Measurements from ENCODE around the gene RUVBL1.

RUVBL1 gene

GRCh38 chr3:128111147-128111546, 12.5 kb downstream of the RUVBL1 start:
- H3K4me3 ChIP-seq (ENCODE audit: low read length), result no peak overlapping the region
- no peaks in the 10 kb centered on the region for H3K9me2 ChIP-seq (replicated peaks; ENCODE audit: control insufficient read depth, low read length)
- H3K79me2 ChIP-seq (ENCODE audit: control insufficient read depth, low read length), result peaks cover 79% of the 10 kb centered on the region
- no peak for TF ChIP-seq EZH2phosphoT487 (IDR thresholded peaks at IDR 0.05; ENCODE audit: borderline replicate concordance, low read length)
- TF ChIP-seq CTCF (IDR thresholded peaks at IDR 0.05; ENCODE audit: low read depth, low read length, poor library complexity, severe bottlenecking), result no peak
- peaks cover 5% of the 10 kb centered on the region; the same call in 1 of the 2 replicates for H4K20me1 ChIP-seq (ENCODE audit: control insufficient read depth, insufficient read depth, low read depth, low read length)
- H3K4me2 ChIP-seq (ENCODE audit: low read length), result no peak overlapping the region
- no peaks in the 10 kb centered on the region for H3F3A ChIP-seq (ENCODE audit: control insufficient read depth, insufficient read depth)
- peaks cover 18% of the 10 kb centered on the region for H3K4me1 ChIP-seq (ENCODE audit: control insufficient read depth, low read length)
- peaks cover 85% of the 10 kb centered on the region for H3K36me3 ChIP-seq (ENCODE audit: control insufficient read depth, low read length)
- no peaks in the 10 kb centered on the region for H3K9me3 ChIP-seq (ENCODE audit: control insufficient read depth, insufficient read depth, low read length)
- H3K27ac ChIP-seq (ENCODE audit: low read depth, low read length), result no peak overlapping the region
- no peaks in the 10 kb centered on the region for H3K27me3 ChIP-seq (ENCODE audit: control insufficient read depth, low read length)

- peaks cover 84% of the 10 kb centered on the region for H3K36me3 ChIP-seq (ENCODE audit: control insufficient read depth, low read length)
- H4K20me1 ChIP-seq (ENCODE audit: control insufficient read depth, insufficient read depth, low read depth, low read length), result peaks cover under 1% of the 10 kb centered on the region; the same call in 1 of the 2 replicates
- no peak overlapping the region for H3K27ac ChIP-seq (ENCODE audit: low read depth, low read length)
Observed at GRCh38 chr3:128107834-128108233, 15.8 kb downstream of the RUVBL1 start.

GRCh38 chr3:128103136-128103676, 20.4 kb downstream of the RUVBL1 start:
- no peaks in the 10 kb centered on the region for H4K20me1 ChIP-seq (ENCODE audit: control insufficient read depth, insufficient read depth, low read depth, low read length)
- peaks cover 96% of the 10 kb centered on the region for H3K36me3 ChIP-seq (ENCODE audit: control insufficient read depth, low read length)
- H3K4me1 ChIP-seq (ENCODE audit: control insufficient read depth, low read length), result no peaks in the 10 kb centered on the region

More at GRCh38 chr3:128107834-128108233, 15.8 kb downstream of the RUVBL1 start:
- H3K9me2 ChIP-seq (replicated peaks; ENCODE audit: control insufficient read depth, low read length), result no peaks in the 10 kb centered on the region
- TF ChIP-seq CTCF (IDR thresholded peaks at IDR 0.05; ENCODE audit: low read depth, low read length, poor library complexity, severe bottlenecking), result no peak
- no peak for TF ChIP-seq EZH2phosphoT487 (IDR thresholded peaks at IDR 0.05; ENCODE audit: borderline replicate concordance, low read length)
- H3K79me2 ChIP-seq (ENCODE audit: control insufficient read depth, low read length), result peaks cover 66% of the 10 kb centered on the region
- H3K4me1 ChIP-seq (ENCODE audit: control insufficient read depth, low read length), result no peaks in the 10 kb centered on the region
- H3K9me3 ChIP-seq (ENCODE audit: control insufficient read depth, insufficient read depth, low read length), result no peaks in the 10 kb centered on the region
- no peaks in the 10 kb centered on the region for H3F3A ChIP-seq (ENCODE audit: control insufficient read depth, insufficient read depth)
- H3K4me3 ChIP-seq (ENCODE audit: low read length), result no peak overlapping the region
- no peak overlapping the region for H3K4me2 ChIP-seq (ENCODE audit: low read length)
- H3K27me3 ChIP-seq (ENCODE audit: control insufficient read depth, low read length), result no peaks in the 10 kb centered on the region

More at GRCh38 chr3:128103136-128103676, 20.4 kb downstream of the RUVBL1 start:
- H3K4me2 ChIP-seq (ENCODE audit: low read length), result no peak overlapping the region
- no peaks in the 10 kb centered on the region for H3K27me3 ChIP-seq (ENCODE audit: control insufficient read depth, low read length)
- no peaks in the 10 kb centered on the region for H3K9me2 ChIP-seq (replicated peaks; ENCODE audit: control insufficient read depth, low read length)
- no peaks in the 10 kb centered on the region for H3K9me3 ChIP-seq (ENCODE audit: control insufficient read depth, insufficient read depth, low read length)
- H3F3A ChIP-seq (ENCODE audit: control insufficient read depth, insufficient read depth), result no peaks in the 10 kb centered on the region
- H3K27ac ChIP-seq (ENCODE audit: low read depth, low read length), result no peak overlapping the region
- no peak overlapping the region for H3K4me3 ChIP-seq (ENCODE audit: low read length)
- peaks cover 37% of the 10 kb centered on the region for H3K79me2 ChIP-seq (ENCODE audit: control insufficient read depth, low read length)
- no peak for TF ChIP-seq CTCF (IDR thresholded peaks at IDR 0.05; ENCODE audit: low read depth, low read length, poor library complexity, severe bottlenecking)
- no peak for TF ChIP-seq EZH2phosphoT487 (IDR thresholded peaks at IDR 0.05; ENCODE audit: borderline replicate concordance, low read length)

All from DOHH2 (cell line).